GM12878 (cell line): Measurements from ENCODE around the gene DDX56. TPM values are rescaled to one million over a fixed set of nuclear protein-coding genes. Genes with fewer than 3 reads are reported as not detected.

ENCODE experiments used
- ATAC-seq: fragments of 200-7000 bp; cut with Tn5 transposase; 3 replicates; pipeline ENCODE4 v1.9.1; 2020; ENCODE audit warnings: mild to moderate bottlenecking, moderate library complexity
- BruUV-seq: library from RNA; stranded (reverse); fragments of 400-500 nt; replicated peaks from 2 replicates; lab custom pipeline; 2021; lab: Mats Ljungman, UMichigan
- CTCF ChIA-PET: fragments of 300-600 bp; sonication (Branson Sonifier 250); formaldehyde crosslinking; extraction: SDS; loops from one replicate; lab custom pipeline; 2021; ENCODE audit warnings: inconsistent platforms; lab: Yijun Ruan, JAX
- POLR2A ChIA-PET: fragments of 350-600 bp; formaldehyde crosslinking; extraction: SDS; loops from one replicate; lab custom pipeline; 2021; ENCODE audit warnings: inconsistent platforms; lab: Charles Lee
- RAD21 ChIA-PET: fragments of 300-600 bp; sonication (Branson Sonifier 250); formaldehyde crosslinking; loops from one replicate; lab custom pipeline; 2023; ENCODE audit warnings: antibody characterized with exemption; ENCODE audit not compliant: unreplicated experiment; lab: Charles Lee
- SMC1A ChIA-PET: fragments of 300-600 bp; sonication (Branson Sonifier 250); formaldehyde crosslinking; loops from one replicate; lab custom pipeline; 2023; ENCODE audit not compliant: unreplicated experiment, uncharacterized antibody; lab: Charles Lee
- DNase-seq: peaks from one replicate; pipeline ENCODE4 v3.0.0-alpha.2; 2011; ENCODE audit warnings: low read depth, low spot score
- FAIRE-seq: peaks from 3 replicates; lab custom pipeline; 2011; peaks lifted over from hg19 to GRCh38; lab: Jason Lieb, UNC
- H2AFZ ChIP-seq: 2 replicates; pipeline ENCODE4 v1.6.0; 2011; ENCODE audit warnings: low read depth, low read length, control low read depth; ENCODE audit not compliant: control insufficient read depth
- H3K27ac ChIP-seq: 2 replicates; pipeline ENCODE4 v1.5.1; 2011; ENCODE audit warnings: control low read depth; ENCODE audit not compliant: control insufficient read depth, insufficient read depth
- H3K27me3 ChIP-seq, 2 experiments: replicated peaks in 1 of 2; 2 replicates each; pipeline versions ENCODE4 v1.6.0 to v1.6.1; 2011; ENCODE audit warnings: low read length in 1 of 2; ENCODE audit not compliant: control insufficient read depth in 2 of 2, insufficient read depth in 2 of 2
- H3K36me3 ChIP-seq, 2 experiments: 2 replicates each; pipeline ENCODE4 v1.5.1; 2011; ENCODE audit warnings: low read length in 1 of 2; ENCODE audit not compliant: control insufficient read depth in 2 of 2, insufficient read depth in 2 of 2
- H3K4me1 ChIP-seq: 2 replicates; pipeline ENCODE4 v1.6.1; 2011; ENCODE audit warnings: mild to moderate bottlenecking, low read length, moderate library complexity, mixed read lengths; ENCODE audit not compliant: control insufficient read depth, insufficient read depth
- H3K4me2 ChIP-seq: 2 replicates; pipeline ENCODE4 v1.6.0; 2011; ENCODE audit warnings: control low read depth; ENCODE audit not compliant: control insufficient read depth, insufficient read depth
- H3K4me3 ChIP-seq: fragments of 200-600 bp; sonication (generic); 2 replicates; pipeline ENCODE4 v1.5.1; 2016
- H3K79me2 ChIP-seq: 2 replicates; pipeline ENCODE4 v1.6.0; 2011; ENCODE audit warnings: low read length; ENCODE audit not compliant: control insufficient read depth, insufficient read depth
- H3K9ac ChIP-seq: 2 replicates; pipeline ENCODE4 v1.8.0; 2011; ENCODE audit warnings: low read length, control low read depth, mixed read lengths; ENCODE audit not compliant: control insufficient read depth, insufficient read depth
- H3K9me3 ChIP-seq: replicated peaks from 3 replicates; pipeline ENCODE4 v1.5.1; 2011; ENCODE audit warnings: mild to moderate bottlenecking, low read length; ENCODE audit not compliant: control insufficient read depth, insufficient read depth
- H4K20me1 ChIP-seq: 2 replicates; pipeline ENCODE4 v1.6.0; 2011; ENCODE audit not compliant: control insufficient read depth, insufficient read depth
- ATF7 ChIP-seq: fragments of 450-650 bp; IDR thresholded peaks from 2 replicates; pipeline ENCODE4 v1.6.1; 2016; ENCODE audit warnings: low read depth, mild to moderate bottlenecking
- E2F8 ChIP-seq: fragments of 450-650 bp; IDR thresholded peaks from 2 replicates; pipeline ENCODE4 v1.6.1; 2018; ENCODE audit warnings: mild to moderate bottlenecking, low read depth, moderate library complexity; ENCODE audit not compliant: partially characterized antibody
- FOXK2 ChIP-seq: fragments of 450-650 bp; IDR thresholded peaks from 2 replicates; pipeline ENCODE4 v1.6.1; 2017; ENCODE audit warnings: mild to moderate bottlenecking, moderate library complexity
- HDAC2 ChIP-seq: fragments of 200-600 bp; sonication (generic); IDR thresholded peaks from 2 replicates; pipeline ENCODE4 v1.6.1; 2017
- KDM1A ChIP-seq: fragments of 200-600 bp; sonication (generic); IDR thresholded peaks from 2 replicates; pipeline ENCODE4 v1.6.1; 2016; ENCODE audit warnings: borderline replicate concordance
- KLF5 ChIP-seq: fragments of 450-650 bp; IDR thresholded peaks from 2 replicates; pipeline ENCODE4 v1.6.1; 2014; ENCODE audit warnings: mild to moderate bottlenecking; ENCODE audit not compliant: partially characterized antibody
- MTA3 ChIP-seq: IDR thresholded peaks from 2 replicates; pipeline ENCODE4 v1.6.1; 2012; ENCODE audit warnings: low read length, inconsistent platforms, borderline replicate concordance
- NBN ChIP-seq: fragments of 450-650 bp; IDR thresholded peaks from 2 replicates; pipeline ENCODE4 v1.6.1; 2016
- NFIC ChIP-seq: IDR thresholded peaks from 2 replicates; pipeline ENCODE4 v1.6.1; 2012; ENCODE audit warnings: low read depth, mild to moderate bottlenecking, inconsistent platforms, low read length, moderate library complexity
- NFXL1 ChIP-seq: fragments of 450-650 bp; IDR thresholded peaks from 2 replicates; pipeline ENCODE4 v1.6.1; 2017; ENCODE audit warnings: antibody characterized with exemption, mild to moderate bottlenecking, borderline replicate concordance
- PAX5 ChIP-seq: IDR thresholded peaks from 2 replicates; pipeline ENCODE4 v1.6.1; 2011; ENCODE audit warnings: low read depth, low read length, borderline replicate concordance
- POLR2AphosphoS5 ChIP-seq: IDR thresholded peaks from 2 replicates; pipeline ENCODE4 v1.6.1; 2011; ENCODE audit warnings: mild to moderate bottlenecking, low read length, inconsistent platforms
- RFX5 ChIP-seq: IDR thresholded peaks from 2 replicates; pipeline ENCODE4 v1.6.1; 2011; ENCODE audit warnings: low read depth, low read length, improper control_type of control experiment
- SMAD1 ChIP-seq: fragments of 450-650 bp; IDR thresholded peaks from 2 replicates; pipeline ENCODE4 v1.6.1; 2018; ENCODE audit warnings: mild to moderate bottlenecking, low read depth; ENCODE audit not compliant: partially characterized antibody
- SREBF1 ChIP-seq: IDR thresholded peaks from 2 replicates; pipeline ENCODE4 v1.6.1; 2012; ENCODE audit warnings: mild to moderate bottlenecking, low read length
- STAT1 ChIP-seq: fragments of 450-650 bp; conservative IDR thresholded peaks from 2 replicates; pipeline ENCODE4 v1.6.1; 2014; ENCODE audit warnings: antibody characterized with exemption, mild to moderate bottlenecking
- TAF1 ChIP-seq: IDR thresholded peaks from 2 replicates; pipeline ENCODE4 v1.6.1; 2011; ENCODE audit warnings: mild to moderate bottlenecking, low read depth, low read length, borderline replicate concordance
- TCF12 ChIP-seq: IDR thresholded peaks from 2 replicates; pipeline ENCODE4 v1.6.1; 2011; ENCODE audit warnings: low read depth, mild to moderate bottlenecking, low read length
- TCF3 ChIP-seq: IDR thresholded peaks from 2 replicates; pipeline ENCODE4 v1.6.1; 2012; ENCODE audit warnings: low read depth, mild to moderate bottlenecking, low read length, borderline replicate concordance; ENCODE audit not compliant: insufficient read depth
- ZSCAN29 ChIP-seq: fragments of 450-650 bp; IDR thresholded peaks from 2 replicates; pipeline ENCODE4 v1.6.1; 2017; ENCODE audit warnings: mild to moderate bottlenecking, moderate library complexity
- WGBS: methylation state at CpG from one replicate; pipeline ENCODE4 v1.1.6; 2016; ENCODE audit warnings: low lambda C conversion rate; ENCODE audit not compliant: insufficient replicate concordance, insufficient coverage; ENCODE audit errors: missing lambda C conversion rate; 5-methylcytosine and 5-hydroxymethylcytosine counted together
- in situ Hi-C: fragments of 300-500 bp; cut with MboI; formaldehyde crosslinking; loops from 9 replicates; pipeline ENCODE4 v1.14.3; 2018; ENCODE audit warnings: mixed read lengths
- intact Hi-C: fragments of 100-400 bp; cut with micrococcal nuclease; formaldehyde crosslinking; loops from one replicate; pipeline ENCODE4 v1.14.2; 2022; ENCODE audit not compliant: unreplicated experiment
- polyA plus RNA-seq, 11 experiments: library from polyadenylated mRNA; depleted of rRNA in 4 of 11; unstranded in 6 of 11; stranded (reverse) in 5 of 11; fragments of >200 nt; fragmentation: Nextera tagmentation in 4 of 11; fragmentation: Illumina TruSeq in 1 of 11; extraction: Ambion mirVana in 4 of 11; extraction: Trizol in 1 of 11; gene quantifications; 1 replicate in 1 of 11; 2 replicates in 10 of 11; pipeline versions ENCODE4 v1.2.1 to v1.2.3, GENCODE V29; 2011 to 2016; ENCODE audit warnings: inconsistent platforms in 2 of 11, missing spikeins in 2 of 11, low read depth in 1 of 11
- total RNA-seq, 4 experiments: library from RNA; depleted of rRNA in 3 of 4; stranded (reverse); fragments of >200 nt in 3 of 4; fragmentation: Illumina TruSeq in 1 of 4; extraction: Trizol in 1 of 4; gene quantifications; 2 replicates each; pipeline versions ENCODE4 v1.2.1 to v1.2.3, GENCODE V29; 2013 to 2021
- TF ChIP-seq, protein P1 (sequence below): fragments of 450-650 bp; IDR thresholded peaks from 2 replicates; pipeline ENCODE4 v1.6.1; 2016; ENCODE audit warnings: mild to moderate bottlenecking
- TF ChIP-seq, protein P2 (sequence below): fragments of 450-650 bp; IDR thresholded peaks from 2 replicates; pipeline ENCODE4 v1.6.1; 2017; ENCODE audit warnings: mild to moderate bottlenecking

The DDX56 gene
- total and polyA plus RNA-seq, 10 of the 15 experiments (the other 5 are each of a cell fraction or from before 2014, with no cell fraction given) = 19.8 to 136 (median 81.3) TPM

DNA sequence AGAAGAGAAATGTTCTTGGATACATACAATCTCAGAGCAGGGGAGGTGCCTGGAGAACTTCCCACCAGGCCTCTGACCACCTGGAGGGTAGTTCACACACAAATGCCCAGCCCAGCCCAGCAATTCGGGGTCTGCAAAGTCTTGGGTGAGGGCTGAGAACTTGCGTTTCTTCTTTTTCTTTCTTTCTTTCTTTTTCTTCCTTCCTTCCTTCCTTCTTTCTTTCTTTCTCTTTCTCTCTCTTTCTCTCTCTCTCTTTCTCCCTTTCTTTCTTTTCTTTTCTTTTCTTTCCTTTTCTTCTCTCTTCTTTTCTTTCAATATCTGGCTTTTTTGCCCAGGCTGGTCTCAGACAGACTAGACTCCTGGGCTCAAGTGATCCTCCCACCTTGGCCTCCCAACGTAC, 54.9 kb downstream of the DDX56 start (continued):
- TF ChIP-seq E2F8 (no peak), SREBF1 (no peak), TCF3 (no peak), STAT1 (no peak), ATF7 (no peak), KDM1A (no peak), TAF1 (no peak), NBN (no peak)

- BruUV-seq = no TSS peak
- FAIRE-seq (no peak), ATAC-seq (no peak), DNase-seq (no peak)
- in situ Hi-C loops = no loop called here
- no peaks in the 10 kb centered on the region for H4K20me1 ChIP-seq
- H3K4me2 ChIP-seq = no peak overlapping the region
- peaks cover 2 to 6% of the 10 kb centered on the region in 2 experiments for H3K27me3 ChIP-seq
- intact Hi-C loops = no loop called here
- H3K36me3 ChIP-seq = no peaks in the 10 kb centered on the region
- no peaks in the 10 kb centered on the region for H3K4me1 ChIP-seq
- no peaks in the 10 kb centered on the region for H3K9me3 ChIP-seq
- no peak overlapping the region for H3K27ac ChIP-seq
- SMC1A ChIA-PET = no interaction called here
- CTCF ChIA-PET = no interaction called here
- H3K4me3 ChIP-seq = no peak overlapping the region
- no peaks in the 10 kb centered on the region for H3K79me2 ChIP-seq
- H3K9ac ChIP-seq = no peak overlapping the region
- POLR2A ChIA-PET = no interaction called here
- RAD21 ChIA-PET = no interaction called here
- no peak overlapping the region for H2AFZ ChIP-seq
- WGBS = 60% methylated on average over 8 of the region's 8 CpGs
- TF ChIP-seq MTA3 (no peak), NFXL1 (no peak), POLR2AphosphoS5 (no peak), KLF5 (no peak), HDAC2 (no peak), FOXK2 (no peak), TCF3 (no peak), SMAD1 (no peak), TCF12 (no peak), NFIC (no peak), PAX5 (no peak), ZSCAN29 (no peak), RFX5 (no peak)
- TF ChIP-seq, protein P1, sequence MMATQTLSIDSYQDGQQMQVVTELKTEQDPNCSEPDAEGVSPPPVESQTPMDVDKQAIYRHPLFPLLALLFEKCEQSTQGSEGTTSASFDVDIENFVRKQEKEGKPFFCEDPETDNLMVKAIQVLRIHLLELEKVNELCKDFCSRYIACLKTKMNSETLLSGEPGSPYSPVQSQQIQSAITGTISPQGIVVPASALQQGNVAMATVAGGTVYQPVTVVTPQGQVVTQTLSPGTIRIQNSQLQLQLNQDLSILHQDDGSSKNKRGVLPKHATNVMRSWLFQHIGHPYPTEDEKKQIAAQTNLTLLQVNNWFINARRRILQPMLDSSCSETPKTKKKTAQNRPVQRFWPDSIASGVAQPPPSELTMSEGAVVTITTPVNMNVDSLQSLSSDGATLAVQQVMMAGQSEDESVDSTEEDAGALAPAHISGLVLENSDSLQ = no peak
- TF ChIP-seq, protein P2, sequence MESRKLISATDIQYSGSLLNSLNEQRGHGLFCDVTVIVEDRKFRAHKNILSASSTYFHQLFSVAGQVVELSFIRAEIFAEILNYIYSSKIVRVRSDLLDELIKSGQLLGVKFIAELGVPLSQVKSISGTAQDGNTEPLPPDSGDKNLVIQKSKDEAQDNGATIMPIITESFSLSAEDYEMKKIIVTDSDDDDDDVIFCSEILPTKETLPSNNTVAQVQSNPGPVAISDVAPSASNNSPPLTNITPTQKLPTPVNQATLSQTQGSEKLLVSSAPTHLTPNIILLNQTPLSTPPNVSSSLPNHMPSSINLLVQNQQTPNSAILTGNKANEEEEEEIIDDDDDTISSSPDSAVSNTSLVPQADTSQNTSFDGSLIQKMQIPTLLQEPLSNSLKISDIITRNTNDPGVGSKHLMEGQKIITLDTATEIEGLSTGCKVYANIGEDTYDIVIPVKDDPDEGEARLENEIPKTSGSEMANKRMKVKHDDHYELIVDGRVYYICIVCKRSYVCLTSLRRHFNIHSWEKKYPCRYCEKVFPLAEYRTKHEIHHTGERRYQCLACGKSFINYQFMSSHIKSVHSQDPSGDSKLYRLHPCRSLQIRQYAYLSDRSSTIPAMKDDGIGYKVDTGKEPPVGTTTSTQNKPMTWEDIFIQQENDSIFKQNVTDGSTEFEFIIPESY = no peak
These were observed 56.5 kb downstream of the DDX56 start for GRCh38 chr7:44517175-44517574.
